H54 (cell line): ENCODE data around the gene VTCN1.
A peak's percentile ranks its signal among the peaks of the same experiment; 100 is the strongest.
"Not testable (repeated sequence)": the region's sequence is repeated elsewhere in the genome, so short reads cannot be mapped to it uniquely, and the experiment has no call there.

Experiments
- DNase-seq: peaks from one replicate; pipeline ENCODE4 v3.0.0; 2011; ENCODE audit warnings: low spot score, mixed read lengths; ENCODE audit not compliant: insufficient read length
- FAIRE-seq: peaks from 3 replicates; lab custom pipeline; 2011; peaks lifted over from hg19 to GRCh38; lab: Jason Lieb, UNC
- POLR2A ChIP-seq: IDR thresholded peaks from 2 replicates; pipeline ENCODE4 v1.6.1; 2011; ENCODE audit warnings: low read depth, mild to moderate bottlenecking, low read length

Gene VTCN1

GRCh38 chr1:117167402-117167801 is 43.3 kb downstream of the VTCN1 start:
- TF ChIP-seq POLR2A: no peak
- DNase-seq: no peak
- no peak for FAIRE-seq

GRCh38 chr1:117166076-117166475 is 44.7 kb downstream of the VTCN1 start:
- DNase-seq: peak; percentile 10
- TF ChIP-seq POLR2A: no peak
- no peak for FAIRE-seq

- no peak for DNase-seq
- TF ChIP-seq POLR2A: no peak
- no peak for FAIRE-seq
Measured at GRCh38 chr1:117164209-117164608, 46.5 kb downstream of the VTCN1 start.

GRCh38 chr1:117162816-117163215 is 47.9 kb downstream of the VTCN1 start:
- TF ChIP-seq POLR2A: no peak
- DNase-seq (no peak), FAIRE-seq (no peak)

- DNase-seq (no peak), FAIRE-seq (no peak)
- no peak for TF ChIP-seq POLR2A
Measured at GRCh38 chr1:117161887-117162286, 48.8 kb downstream of the VTCN1 start.

GRCh38 chr1:117151305-117151704 is 59.4 kb downstream of the VTCN1 start:
- FAIRE-seq: not testable (repeated sequence)

GRCh38 chr1:117150316-117150715 is 60.4 kb downstream of the VTCN1 start:
- DNase-seq: no peak
- no peak for TF ChIP-seq POLR2A
- FAIRE-seq: no peak

More at GRCh38 chr1:117151305-117151704, 59.4 kb downstream of the VTCN1 start:
- DNase-seq: not testable (repeated sequence)

- no peak for TF ChIP-seq POLR2A
- DNase-seq (no peak), FAIRE-seq (no peak)
Measured at GRCh38 chr1:117147856-117148588, 62.7 kb downstream of the VTCN1 start.

GRCh38 chr1:117147341-117147831 is 63.3 kb downstream of the VTCN1 start:
- DNase-seq (no peak), FAIRE-seq (no peak)

GRCh38 chr1:117146575-117147340 is 64.0 kb downstream of the VTCN1 start:
- FAIRE-seq (peak; percentile 86), DNase-seq (peak; percentile 37)
- no peak for TF ChIP-seq POLR2A

More at GRCh38 chr1:117147341-117147831, 63.3 kb downstream of the VTCN1 start:
- TF ChIP-seq POLR2A: no peak

GRCh38 chr1:117146072-117146471 is 64.7 kb downstream of the VTCN1 start:
- no peak for TF ChIP-seq POLR2A
- no peak for FAIRE-seq
- DNase-seq: no peak

GRCh38 chr1:117143871-117144270 is 66.9 kb downstream of the VTCN1 start:
- TF ChIP-seq POLR2A: no peak
- no peak for DNase-seq
- no peak for FAIRE-seq

GRCh38 chr1:117143172-117143571 is 67.6 kb downstream of the VTCN1 start:
- TF ChIP-seq POLR2A: no peak

GRCh38 chr1:117142200-117142599 is 68.5 kb downstream of the VTCN1 start:
- no peak for DNase-seq
- FAIRE-seq: no peak
- TF ChIP-seq POLR2A: no peak

More at GRCh38 chr1:117143172-117143571, 67.6 kb downstream of the VTCN1 start:
- no peak for DNase-seq
- FAIRE-seq: no peak
